A549 (cell line): ENCODE measurements around the gene CD70.

Source experiments
- CHD4 ChIP-seq: fragments of 200-600 bp; sonication (generic); IDR thresholded peaks from 2 replicates; pipeline ENCODE4 v1.6.1; 2016; ENCODE audit warnings: antibody characterized with exemption, mild to moderate bottlenecking, borderline replicate concordance
- JUN ChIP-seq, 2 experiments: fragments of >200 bp; sonication (Bioruptor Twin); formaldehyde crosslinking; IDR thresholded peaks; 2 replicates in 1 of 2; 3 replicates in 1 of 2; pipeline ENCODE4 v1.6.1; 2016 to 2017
- POLR2A ChIP-seq: IDR thresholded peaks from 2 replicates; pipeline ENCODE4 v1.6.1; 2012; ENCODE audit warnings: mild to moderate bottlenecking, low read length
- POLR2AphosphoS2 ChIP-seq: conservative IDR thresholded peaks from 2 replicates; pipeline ENCODE4 v1.6.1; 2012; ENCODE audit warnings: low read length, improper control_type of control experiment, inconsistent platforms
- REST ChIP-seq: fragments of 200-600 bp; sonication (generic); IDR thresholded peaks from 2 replicates; pipeline ENCODE4 v1.6.1; 2016; ENCODE audit warnings: antibody characterized with exemption, mild to moderate bottlenecking, moderate library complexity
- TF ChIP-seq, protein P1 (sequence below): fragments of >200 bp; sonication (Bioruptor Twin); formaldehyde crosslinking; IDR thresholded peaks from 3 replicates; pipeline ENCODE4 v1.5.1; 2016

DNA sequence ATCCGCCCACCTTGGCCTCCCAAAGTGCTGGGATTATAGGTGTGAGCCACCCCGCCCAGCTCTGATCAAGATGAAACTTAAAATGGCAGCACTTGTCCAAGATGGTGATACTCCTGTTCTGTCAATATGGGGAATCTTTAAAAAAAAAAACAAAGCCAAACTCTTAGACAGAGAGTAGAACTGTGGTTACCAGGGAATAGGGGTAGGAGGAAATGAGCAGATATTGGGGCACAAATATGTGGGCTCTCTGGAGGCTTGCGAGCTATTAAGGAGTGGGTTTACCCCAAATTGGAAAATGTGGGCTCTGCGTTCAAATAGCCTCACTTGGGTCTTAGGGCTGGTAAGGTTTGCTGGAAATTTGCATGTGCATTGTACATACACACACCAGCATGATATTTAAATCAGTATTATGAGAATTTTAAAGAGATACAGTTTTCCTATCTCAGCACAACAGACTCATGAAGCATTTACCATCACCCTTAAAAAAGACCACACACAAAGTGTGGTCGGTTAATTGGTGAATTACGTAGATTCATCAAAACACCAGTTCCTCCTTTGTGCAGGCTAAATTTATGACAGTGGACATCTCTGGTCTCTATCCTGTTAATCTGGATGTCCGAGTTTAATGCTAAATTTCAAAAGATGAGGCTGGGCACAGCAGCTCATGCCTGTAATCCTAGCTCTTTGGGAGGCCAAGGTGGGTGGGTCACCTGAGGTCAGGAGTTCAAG, 11.3 kb downstream of the CD70 start:
- TF ChIP-seq, protein P1, sequence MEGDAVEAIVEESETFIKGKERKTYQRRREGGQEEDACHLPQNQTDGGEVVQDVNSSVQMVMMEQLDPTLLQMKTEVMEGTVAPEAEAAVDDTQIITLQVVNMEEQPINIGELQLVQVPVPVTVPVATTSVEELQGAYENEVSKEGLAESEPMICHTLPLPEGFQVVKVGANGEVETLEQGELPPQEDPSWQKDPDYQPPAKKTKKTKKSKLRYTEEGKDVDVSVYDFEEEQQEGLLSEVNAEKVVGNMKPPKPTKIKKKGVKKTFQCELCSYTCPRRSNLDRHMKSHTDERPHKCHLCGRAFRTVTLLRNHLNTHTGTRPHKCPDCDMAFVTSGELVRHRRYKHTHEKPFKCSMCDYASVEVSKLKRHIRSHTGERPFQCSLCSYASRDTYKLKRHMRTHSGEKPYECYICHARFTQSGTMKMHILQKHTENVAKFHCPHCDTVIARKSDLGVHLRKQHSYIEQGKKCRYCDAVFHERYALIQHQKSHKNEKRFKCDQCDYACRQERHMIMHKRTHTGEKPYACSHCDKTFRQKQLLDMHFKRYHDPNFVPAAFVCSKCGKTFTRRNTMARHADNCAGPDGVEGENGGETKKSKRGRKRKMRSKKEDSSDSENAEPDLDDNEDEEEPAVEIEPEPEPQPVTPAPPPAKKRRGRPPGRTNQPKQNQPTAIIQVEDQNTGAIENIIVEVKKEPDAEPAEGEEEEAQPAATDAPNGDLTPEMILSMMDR, result no peak
- TF ChIP-seq CHD4 (no peak), POLR2AphosphoS2 (no peak), POLR2A (no peak), JUN (IDR thresholded peaks at IDR 0.05) (no peak), REST (no peak)
